HG03196 (cell line): ENCODE measurements around the gene SLC12A9.

Experiments used
- ATAC-seq: cut with Tn5 transposase; IDR thresholded peaks from one replicate; pipeline ENCODE4 v1.9.1; 2021; ENCODE audit not compliant: unreplicated experiment

SLC12A9 gene

GRCh38 chr7:100860702-100861615 is 8.4 kb downstream of the SLC12A9 start:
- no peak for ATAC-seq

- ATAC-seq = no peak
These were observed 9.1 kb downstream of the SLC12A9 start for GRCh38 chr7:100861616-100861985.

GRCh38 chr7:100863406-100863950 is 11.0 kb downstream of the SLC12A9 start:
- ATAC-seq = no peak

- no peak for ATAC-seq
These were observed 11.8 kb downstream of the SLC12A9 start for GRCh38 chr7:100864263-100864845.

- ATAC-seq = no peak
These were observed 12.9 kb downstream of the SLC12A9 start for GRCh38 chr7:100865372-100865911.

GRCh38 chr7:100865938-100866728 is 13.6 kb downstream of the SLC12A9 start:
- no peak for ATAC-seq

- no peak for ATAC-seq
These were observed 14.2 kb downstream of the SLC12A9 start for GRCh38 chr7:100866729-100867039.

GRCh38 chr7:100867040-100867775 is 14.7 kb downstream of the SLC12A9 start, which contains the start of gene TRIP6:
TRIP6 (plus strand) TSS chr7:100867387; CDS start chr7:100867498, 111 bp downstream.
- ATAC-seq = no peak

- no peak for ATAC-seq
These were observed 15.4 kb downstream of the SLC12A9 start for GRCh38 chr7:100867776-100868485.

- no peak for ATAC-seq
These were observed 21.2 kb downstream of the SLC12A9 start for GRCh38 chr7:100873599-100874299.

- no peak for ATAC-seq
These were observed 21.7 kb downstream of the SLC12A9 start for GRCh38 chr7:100874300-100874576.

- ATAC-seq = peak; percentile 91
These were observed 22.3 kb downstream of the SLC12A9 start, which contains the start of gene SRRT for GRCh38 chr7:100874577-100875355. SRRT (plus strand) TSS chr7:100875103; CDS start chr7:100875591, 488 bp downstream.

- peak; percentile 35 for ATAC-seq
These were observed 22.8 kb downstream of the SLC12A9 start for GRCh38 chr7:100875356-100875751.

- ATAC-seq = no peak
These were observed 25.5 kb downstream of the SLC12A9 start for GRCh38 chr7:100878013-100878412.

GRCh38 chr7:100878685-100879084 is 26.2 kb downstream of the SLC12A9 start:
- ATAC-seq = no peak

- no peak for ATAC-seq
These were observed 27.3 kb downstream of the SLC12A9 start for GRCh38 chr7:100879685-100880261.

GRCh38 chr7:100880645-100881044 is 28.1 kb downstream of the SLC12A9 start:
- ATAC-seq = no peak

- ATAC-seq = no peak
These were observed 28.6 kb downstream of the SLC12A9 start for GRCh38 chr7:100881136-100881535.
